IgD-negative memory B cell (primary cell): ENCODE data around the gene IL22. TPM values are rescaled to one million over a fixed set of nuclear protein-coding genes. Genes with fewer than 3 reads are reported as not detected.
"Not testable (repeated sequence)": the region's sequence is repeated elsewhere in the genome, so short reads cannot be mapped to it uniquely, and the experiment has no call there.

ENCODE experiments used
- H3K27ac Mint-ChIP-seq, 3 donors: one replicate each; pipeline ENCODE4 v1.8.0; 2020 to 2022; ENCODE audit warnings: mild to moderate bottlenecking in 3 of 3, mixed read lengths in 3 of 3, moderate library complexity in 1 of 3
- H3K27me3 Mint-ChIP-seq: one replicate; pipeline ENCODE4 v1.8.0; 2021; ENCODE audit warnings: mixed read lengths
- H3K36me3 Mint-ChIP-seq: one replicate; pipeline ENCODE4 v1.8.0; 2020; ENCODE audit warnings: mild to moderate bottlenecking, mixed read lengths
- H3K4me1 Mint-ChIP-seq, 3 donors: one replicate each; pipeline ENCODE4 v1.8.0; 2020 to 2022; ENCODE audit warnings: mixed read lengths in 3 of 3, mild to moderate bottlenecking in 1 of 3
- H3K4me3 Mint-ChIP-seq, 4 donors: one replicate each; pipeline ENCODE4 v1.8.0; 2020 to 2022; ENCODE audit warnings: mild to moderate bottlenecking in 4 of 4, mixed read lengths in 4 of 4, moderate library complexity in 3 of 4
- H3K9me3 Mint-ChIP-seq, 3 donors: one replicate each; pipeline ENCODE4 v1.8.0; 2020 to 2021; ENCODE audit warnings: mixed read lengths in 3 of 3, mild to moderate bottlenecking in 1 of 3
- polyA plus RNA-seq: library from polyadenylated mRNA; unstranded; fragments of 300-500 nt; fragmentation: Illumina TruSeq; gene quantifications from one replicate; pipeline ENCODE4 v1.2.3, GENCODE V29; 2021

The IL22 gene
- polyA plus RNA-seq, 1 donor from 2014 or later: not detected

DNA sequence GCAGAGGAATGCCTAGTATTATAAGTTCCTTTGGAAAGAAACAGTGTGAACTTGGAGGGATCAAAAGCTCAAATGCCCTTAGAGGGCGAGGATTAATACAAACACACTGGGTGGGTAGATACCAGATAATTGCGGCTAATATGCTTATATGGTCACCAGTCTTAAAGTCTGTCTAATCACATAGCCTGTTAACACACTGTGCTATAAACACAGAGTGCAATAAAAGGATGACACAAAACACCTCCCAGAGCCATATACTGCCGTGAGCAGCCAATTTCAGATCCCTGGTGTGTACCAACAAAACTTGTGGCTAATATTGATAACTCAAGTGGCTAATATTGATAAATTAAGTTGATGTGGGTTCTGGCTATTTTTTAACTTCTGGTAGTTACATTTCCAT lies 26.0 kb downstream of the IL22 start:
- H3K9me3 Mint-ChIP-seq: no peaks in the 10 kb centered on the region
- no peak overlapping the region for H3K27ac Mint-ChIP-seq
- no peaks in the 10 kb centered on the region for H3K27me3 Mint-ChIP-seq
- no peaks in the 10 kb centered on the region for H3K36me3 Mint-ChIP-seq
- peaks cover 2 to 6% (median 6%) of the 10 kb centered on the region in 3 donors for H3K4me1 Mint-ChIP-seq
- no peak overlapping the region for H3K4me3 Mint-ChIP-seq

DNA sequence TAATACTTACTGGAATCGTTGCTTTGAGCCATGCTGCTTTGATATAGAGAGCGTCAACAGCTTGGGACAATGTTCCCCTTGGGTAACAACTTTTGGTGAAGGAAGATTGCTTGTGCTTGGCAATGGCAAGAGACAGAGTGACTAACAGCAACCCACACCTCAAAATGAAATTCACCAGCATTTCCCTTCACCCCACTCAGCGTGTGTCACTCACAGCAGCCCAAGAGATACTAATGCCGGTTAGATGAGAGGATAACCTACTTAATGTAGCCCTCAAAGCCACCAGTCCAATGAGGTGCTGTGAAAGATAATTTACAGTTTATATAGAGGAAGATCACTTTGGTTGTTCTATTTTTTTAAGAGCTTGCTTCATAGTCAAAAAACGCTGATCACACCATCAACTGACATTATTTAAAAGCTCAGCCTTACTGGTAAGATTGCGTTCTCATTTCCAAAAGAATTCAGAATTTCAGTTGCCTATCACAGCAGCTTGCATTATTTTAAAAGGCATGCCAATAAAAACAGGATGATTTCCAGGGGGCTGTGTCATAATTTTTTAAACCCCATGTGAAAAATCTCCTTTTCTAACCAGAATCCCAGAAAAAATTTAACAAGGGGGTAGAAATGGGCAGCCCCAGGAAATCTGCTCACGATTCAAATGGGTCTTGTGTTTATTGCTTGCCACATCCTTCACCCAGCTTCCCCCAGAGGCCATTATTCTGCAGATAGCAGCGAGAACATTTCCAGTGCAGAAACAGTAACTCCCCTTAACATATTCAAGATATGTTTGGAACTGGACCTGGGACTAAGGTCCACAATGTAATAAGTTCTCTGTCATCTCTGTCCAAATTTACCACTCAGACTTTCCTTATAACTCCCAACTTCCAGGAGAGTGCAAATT lies 27.6 kb downstream of the IL22 start, which contains the start of gene IL26:
IL26 (minus strand) TSS at position 235 of the 901 bp plus-strand sequence; CDS start at position 181, 54 bp downstream.
- Mint-ChIP-seq H3K36me3 (no peaks in the 10 kb centered on the region), H3K9me3 (no peaks in the 10 kb centered on the region), H3K27me3 (no peaks in the 10 kb centered on the region), H3K4me3 (no peak within 1 kb of the TSS), H3K27ac (no peak within 1 kb of the TSS), H3K4me1 (peaks cover 2 to 6% (median 6%) of the 10 kb centered on the region in 3 donors)

- peaks cover 2 to 6% (median 6%) of the 10 kb centered on the region in 3 donors for H3K4me1 Mint-ChIP-seq
- no peaks in the 10 kb centered on the region for H3K9me3 Mint-ChIP-seq
- no peak overlapping the region for H3K4me3 Mint-ChIP-seq
- H3K27me3 Mint-ChIP-seq: no peaks in the 10 kb centered on the region
- H3K36me3 Mint-ChIP-seq: no peaks in the 10 kb centered on the region
- no peak overlapping the region for H3K27ac Mint-ChIP-seq
These were observed 28.7 kb downstream of the IL22 start for GRCh38 chr12:68224613-68225285.

GRCh38 chr12:68223067-68223747 lies 30.2 kb downstream of the IL22 start:
- peak overlapping the region in 2 of 4 donors; percentile 49 to 53 for H3K4me3 Mint-ChIP-seq
- H3K9me3 Mint-ChIP-seq: no peaks in the 10 kb centered on the region
- H3K36me3 Mint-ChIP-seq: no peaks in the 10 kb centered on the region
- H3K27me3 Mint-ChIP-seq: no peaks in the 10 kb centered on the region
- peaks cover 2 to 6% (median 6%) of the 10 kb centered on the region in 3 donors for H3K4me1 Mint-ChIP-seq
- H3K27ac Mint-ChIP-seq: peak overlapping the region in 1 of 3 donors; percentile 47

DNA sequence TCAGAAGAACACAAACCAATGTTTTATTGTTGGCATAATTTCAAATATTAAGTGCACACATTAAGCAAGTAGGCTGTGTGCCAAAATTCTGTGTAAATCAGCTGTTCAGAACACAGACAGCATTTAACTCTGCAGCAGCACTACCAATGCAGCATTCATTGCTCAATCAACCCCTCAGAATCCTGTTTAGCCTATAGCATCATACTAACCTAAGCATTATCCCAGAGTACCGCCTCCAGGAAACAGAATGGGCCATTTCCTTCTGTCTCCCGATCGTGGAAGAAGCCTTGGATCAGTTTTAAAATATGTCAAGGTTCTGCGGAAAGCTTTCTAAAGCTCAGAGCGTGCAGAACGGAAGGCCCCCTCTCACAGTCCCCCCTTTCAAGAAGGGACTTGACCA lies 31.1 kb downstream of the IL22 start:
- no peak overlapping the region for H3K27ac Mint-ChIP-seq
- peaks cover 2 to 6% (median 6%) of the 10 kb centered on the region in 3 donors for H3K4me1 Mint-ChIP-seq
- no peak overlapping the region for H3K4me3 Mint-ChIP-seq
- no peaks in the 10 kb centered on the region for H3K9me3 Mint-ChIP-seq
- no peaks in the 10 kb centered on the region for H3K27me3 Mint-ChIP-seq
- no peaks in the 10 kb centered on the region for H3K36me3 Mint-ChIP-seq

- Mint-ChIP-seq H3K27me3 (peaks cover 3% of the 10 kb centered on the region), H3K4me3 (no peak overlapping the region), H3K9me3 (no peaks in the 10 kb centered on the region), H3K4me1 (peaks cover 2 to 6% (median 6%) of the 10 kb centered on the region in 3 donors), H3K27ac (no peak overlapping the region), H3K36me3 (no peaks in the 10 kb centered on the region)
These were observed 31.9 kb downstream of the IL22 start for GRCh38 chr12:68221497-68221896.

DNA sequence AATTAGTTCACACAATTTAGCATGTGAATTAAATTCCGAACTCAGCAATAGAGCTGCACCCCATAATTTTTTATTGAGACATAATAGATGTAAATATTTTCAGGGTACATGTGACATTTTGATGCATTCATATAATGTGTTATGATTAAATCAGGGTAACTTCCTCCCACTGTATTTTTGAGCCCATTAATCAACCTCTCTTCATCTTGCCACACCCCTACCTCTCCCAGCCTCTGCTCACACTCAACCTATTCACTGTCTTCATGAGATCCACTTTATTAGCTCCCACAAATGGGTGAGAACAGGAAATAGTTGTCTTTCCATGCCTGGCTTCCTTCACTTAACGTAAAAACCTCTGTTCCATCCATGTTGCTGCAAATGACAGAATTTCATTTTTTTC lies 42.5 kb downstream of the IL22 start:
- Mint-ChIP-seq H3K27ac (no peak overlapping the region), H3K36me3 (no peaks in the 10 kb centered on the region), H3K4me3 (no peak overlapping the region), H3K9me3 (no peaks in the 10 kb centered on the region), H3K27me3 (peaks cover 16% of the 10 kb centered on the region), H3K4me1 (no peaks in the 10 kb centered on the region)

GRCh38 chr12:68209048-68209728 lies 44.2 kb downstream of the IL22 start:
- not testable (repeated sequence) for H3K27ac Mint-ChIP-seq, H3K4me1 Mint-ChIP-seq, H3K36me3 Mint-ChIP-seq, H3K9me3 Mint-ChIP-seq, H3K4me3 Mint-ChIP-seq
- peaks cover 13% of the 10 kb centered on the region for H3K27me3 Mint-ChIP-seq

DNA sequence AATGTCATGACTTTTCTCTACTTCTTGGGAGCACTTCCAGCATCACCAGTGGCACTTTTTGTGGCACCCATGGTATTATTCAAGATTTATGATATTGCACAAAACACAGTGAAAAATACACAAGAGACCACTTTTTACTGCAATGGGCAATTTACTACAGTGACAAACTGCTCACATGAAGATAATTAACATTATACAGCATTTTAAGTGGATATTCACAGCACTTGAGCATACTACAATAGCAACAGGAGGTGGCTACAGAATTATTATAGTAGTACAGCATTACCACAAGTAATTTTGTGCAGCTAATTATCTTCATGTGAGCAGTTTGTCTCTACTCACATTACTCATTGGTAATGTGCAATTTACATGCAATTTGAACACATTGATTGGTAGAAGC lies 46.1 kb downstream of the IL22 start:
- H3K27me3 Mint-ChIP-seq: peaks cover 10% of the 10 kb centered on the region
- H3K4me3 Mint-ChIP-seq: no peak overlapping the region
- no peaks in the 10 kb centered on the region for H3K9me3 Mint-ChIP-seq
- no peaks in the 10 kb centered on the region for H3K4me1 Mint-ChIP-seq
- no peak overlapping the region for H3K27ac Mint-ChIP-seq
- H3K36me3 Mint-ChIP-seq: peaks cover 1% of the 10 kb centered on the region

DNA sequence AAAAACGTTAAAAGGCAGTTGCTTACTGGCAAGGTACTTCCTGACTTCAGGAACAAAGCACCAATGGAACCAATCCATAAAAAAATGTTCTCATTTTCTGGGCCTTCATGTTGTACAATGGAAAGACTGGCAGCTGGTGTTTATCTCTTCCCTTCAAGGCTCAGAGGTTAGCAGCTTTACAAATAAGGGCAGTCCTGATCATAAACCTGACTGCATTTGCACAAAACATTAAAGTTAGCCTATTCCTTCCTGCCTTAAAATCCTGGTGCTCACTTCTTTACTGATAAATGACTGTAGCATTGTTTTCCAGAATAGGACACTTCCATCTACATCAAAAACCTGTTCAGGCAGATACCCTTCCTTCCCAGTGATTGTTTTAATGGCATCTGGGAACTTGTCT lies 47.0 kb downstream of the IL22 start:
- Mint-ChIP-seq H3K9me3 (no peaks in the 10 kb centered on the region), H3K4me1 (no peaks in the 10 kb centered on the region), H3K27me3 (peaks cover 6% of the 10 kb centered on the region)

DNA sequence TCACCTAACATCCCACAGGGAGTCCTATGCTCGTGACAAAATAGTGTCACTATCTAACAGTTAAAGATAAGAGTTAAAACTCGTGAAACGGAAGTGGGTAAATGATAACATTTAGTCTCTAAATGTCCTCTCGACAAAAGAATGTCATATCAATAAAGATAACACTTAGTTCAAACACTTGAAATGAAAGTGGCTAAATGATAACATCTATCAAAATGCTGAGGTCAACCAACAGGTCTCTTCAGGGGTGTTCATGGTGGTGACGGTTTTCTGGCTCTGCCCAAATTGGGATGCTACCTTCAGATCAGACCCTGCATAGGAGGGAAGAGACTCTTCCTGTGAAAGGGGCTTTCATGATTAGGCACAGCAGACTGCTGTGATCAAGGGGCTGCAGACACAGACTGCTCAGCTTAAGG lies 49.9 kb downstream of the IL22 start:
- H3K27ac Mint-ChIP-seq: no peak overlapping the region
- H3K36me3 Mint-ChIP-seq: peaks cover 3% of the 10 kb centered on the region

More for the DNA sequence above, 47.0 kb downstream of the IL22 start:
- H3K27ac Mint-ChIP-seq: no peak overlapping the region
- no peak overlapping the region for H3K4me3 Mint-ChIP-seq
- peaks cover 2% of the 10 kb centered on the region for H3K36me3 Mint-ChIP-seq

DNA sequence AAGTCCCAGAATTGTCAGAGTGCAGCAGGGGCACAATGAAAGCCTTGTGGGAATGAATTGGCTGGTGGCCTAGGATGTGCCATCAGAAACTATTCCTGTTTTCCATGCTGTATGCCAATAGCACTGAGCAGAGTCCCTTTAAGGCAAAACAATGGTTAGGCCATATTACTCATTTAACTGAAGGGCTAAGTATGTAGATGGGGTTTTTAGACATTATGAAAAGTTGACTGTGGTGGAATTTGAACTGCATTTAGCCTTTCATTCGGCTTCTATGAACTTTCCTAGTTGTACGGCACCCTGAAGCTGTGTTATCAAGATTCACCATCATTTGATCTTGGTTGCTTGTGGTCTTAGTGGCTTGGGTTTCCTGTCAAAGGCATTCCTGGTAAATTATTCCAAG lies 52.5 kb downstream of the IL22 start:
- H3K4me1 Mint-ChIP-seq: no peaks in the 10 kb centered on the region
- peaks cover 3% of the 10 kb centered on the region for H3K36me3 Mint-ChIP-seq
- H3K9me3 Mint-ChIP-seq: no peaks in the 10 kb centered on the region
- H3K27me3 Mint-ChIP-seq: peaks cover under 1% of the 10 kb centered on the region
- no peak overlapping the region for H3K27ac Mint-ChIP-seq
- no peak overlapping the region for H3K4me3 Mint-ChIP-seq

More for the DNA sequence above, 49.9 kb downstream of the IL22 start:
- no peaks in the 10 kb centered on the region for H3K4me1 Mint-ChIP-seq
- no peak overlapping the region for H3K4me3 Mint-ChIP-seq
- peaks cover 4% of the 10 kb centered on the region for H3K27me3 Mint-ChIP-seq
- no peaks in the 10 kb centered on the region for H3K9me3 Mint-ChIP-seq

GRCh38 chr12:68199127-68199526 lies 54.3 kb downstream of the IL22 start:
- Mint-ChIP-seq H3K4me3 (no peak overlapping the region), H3K36me3 (peaks cover 3% of the 10 kb centered on the region), H3K27me3 (no peaks in the 10 kb centered on the region), H3K4me1 (no peaks in the 10 kb centered on the region), H3K9me3 (no peaks in the 10 kb centered on the region), H3K27ac (no peak overlapping the region)

GRCh38 chr12:68198507-68199086 lies 54.8 kb downstream of the IL22 start:
- Mint-ChIP-seq H3K27ac (no peak overlapping the region), H3K9me3 (peaks cover 0 to 2% (median 0%) of the 10 kb centered on the region in 3 donors), H3K4me1 (no peaks in the 10 kb centered on the region), H3K27me3 (no peaks in the 10 kb centered on the region), H3K36me3 (peaks cover 5% of the 10 kb centered on the region), H3K4me3 (no peak overlapping the region)
